KOPT-K1 (cell line): ENCODE results near the gene DPP3.
"Not testable (repeated sequence)": the region's sequence is repeated elsewhere in the genome, so short reads cannot be mapped to it uniquely, and the experiment has no call there.

ENCODE experiments used
- H3K27ac ChIP-seq: fragments of 200-600 bp; sonication (generic); 2 replicates; pipeline ENCODE4 v1.5.1; 2016; ENCODE audit warnings: antibody characterized with exemption, mild to moderate bottlenecking, low read depth, low read length; ENCODE audit not compliant: poor library complexity, severe bottlenecking
- H3K36me3 ChIP-seq: fragments of 200-600 bp; sonication (generic); 2 replicates; pipeline ENCODE4 v1.5.1; 2017; ENCODE audit warnings: antibody characterized with exemption, mild to moderate bottlenecking, low read length, moderate library complexity; ENCODE audit not compliant: insufficient read depth
- H3K9me3 ChIP-seq: fragments of 200-600 bp; sonication (generic); 2 replicates; pipeline ENCODE4 v1.5.1; 2017; ENCODE audit warnings: antibody characterized with exemption, low read length, mild to moderate bottlenecking; ENCODE audit not compliant: insufficient read depth, poor library complexity, severe bottlenecking

Gene DPP3

DNA sequence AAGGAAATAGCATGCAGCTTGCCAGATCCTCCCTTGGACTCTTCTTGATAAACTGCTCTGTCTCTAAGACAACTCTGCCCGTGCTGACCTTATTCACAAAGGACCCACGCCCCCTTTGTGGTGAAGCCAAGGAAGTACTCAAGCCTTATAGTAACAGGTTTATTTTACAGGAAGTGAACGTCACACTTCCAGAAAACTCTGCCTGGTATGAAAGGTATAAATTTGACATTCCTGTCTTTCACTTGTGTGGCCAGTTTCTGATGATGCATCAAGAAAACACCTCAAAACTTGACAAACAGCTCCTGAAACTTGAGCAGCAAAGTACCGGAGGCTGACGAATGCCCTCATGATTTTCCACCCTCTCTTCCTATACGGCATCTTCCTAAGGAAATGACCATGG is 26.0 kb upstream of the DPP3 start:
- no peaks in the 10 kb centered on the region for H3K36me3 ChIP-seq
- no peak overlapping the region for H3K27ac ChIP-seq
- H3K9me3 ChIP-seq = peaks cover 4% of the 10 kb centered on the region

DNA sequence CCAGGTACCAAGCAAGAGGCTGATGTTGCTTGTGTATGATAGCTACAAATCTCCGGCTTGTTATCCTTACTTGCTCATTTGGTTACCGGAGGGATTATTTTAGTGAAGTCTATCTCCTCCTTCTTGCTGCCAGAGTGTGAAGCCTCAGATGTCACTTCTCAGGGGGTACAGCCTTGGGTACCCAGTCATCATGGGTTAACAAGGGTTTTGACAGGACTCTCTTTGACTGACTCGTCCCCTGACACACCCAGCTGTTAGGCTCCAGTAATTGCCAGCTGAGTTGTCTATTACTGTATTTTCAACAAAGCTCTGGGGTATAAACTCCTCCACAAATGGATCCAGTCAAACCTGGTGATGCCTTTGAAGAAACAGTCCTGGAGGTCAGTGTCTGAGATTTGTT is 25.4 kb upstream of the DPP3 start:
- no peak overlapping the region for H3K27ac ChIP-seq
- peaks cover 4% of the 10 kb centered on the region for H3K9me3 ChIP-seq
- H3K36me3 ChIP-seq = no peaks in the 10 kb centered on the region

DNA sequence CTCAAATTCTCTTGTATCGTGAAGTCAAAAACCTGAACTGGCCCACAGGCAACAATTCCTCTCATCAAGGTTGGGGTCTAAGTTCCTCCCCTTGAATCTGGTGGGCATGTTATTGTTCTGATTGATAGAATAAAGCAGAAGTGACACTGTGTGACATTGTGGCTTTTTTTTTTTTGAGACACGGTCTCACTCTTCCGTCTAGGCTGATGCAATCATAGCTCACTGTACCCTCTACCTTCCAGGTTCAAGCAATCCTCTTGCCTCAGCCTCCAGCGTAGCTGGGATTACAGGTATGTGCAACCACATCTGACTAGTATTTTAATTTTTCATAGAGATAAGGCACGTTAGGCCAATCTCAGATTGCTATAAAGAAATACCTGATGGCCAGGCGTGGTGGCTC is 22.4 kb upstream of the DPP3 start:
- Histone ChIP-seq H3K9me3 (peaks cover 5% of the 10 kb centered on the region), H3K36me3 (no peaks in the 10 kb centered on the region), H3K27ac (no peak overlapping the region)

DNA sequence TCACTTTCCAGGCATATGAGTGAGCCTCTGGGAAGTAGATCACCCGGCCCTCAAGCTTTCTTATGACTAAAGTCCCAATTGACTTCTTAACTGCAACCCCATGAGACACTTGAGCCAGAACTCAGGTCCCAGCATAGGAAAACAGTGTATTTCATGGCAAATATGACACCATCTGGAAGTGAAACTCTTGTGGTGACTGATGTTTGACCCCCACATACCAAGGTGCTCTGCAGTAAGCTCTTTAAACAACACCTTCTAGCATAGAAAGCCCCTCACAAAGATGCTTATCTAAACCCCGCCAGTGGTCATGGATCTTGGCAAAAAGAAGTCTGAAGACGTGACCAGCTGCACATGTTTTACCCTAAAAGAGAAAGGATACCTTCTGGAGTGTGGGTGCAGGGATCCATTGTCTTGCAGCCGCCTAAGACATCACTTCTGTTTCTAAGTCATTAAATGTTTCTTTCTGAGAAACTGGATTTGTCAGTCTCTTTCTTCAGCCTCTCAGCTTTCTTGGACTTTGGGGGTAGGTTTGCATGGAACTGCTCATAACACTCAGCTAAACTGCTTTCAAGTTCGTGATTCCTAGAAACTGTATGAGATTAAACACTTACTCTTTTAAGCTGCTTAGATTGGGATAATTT is 21.0 kb upstream of the DPP3 start:
- Histone ChIP-seq H3K36me3 (no peaks in the 10 kb centered on the region), H3K27ac (no peak overlapping the region), H3K9me3 (peaks cover 12% of the 10 kb centered on the region)

DNA sequence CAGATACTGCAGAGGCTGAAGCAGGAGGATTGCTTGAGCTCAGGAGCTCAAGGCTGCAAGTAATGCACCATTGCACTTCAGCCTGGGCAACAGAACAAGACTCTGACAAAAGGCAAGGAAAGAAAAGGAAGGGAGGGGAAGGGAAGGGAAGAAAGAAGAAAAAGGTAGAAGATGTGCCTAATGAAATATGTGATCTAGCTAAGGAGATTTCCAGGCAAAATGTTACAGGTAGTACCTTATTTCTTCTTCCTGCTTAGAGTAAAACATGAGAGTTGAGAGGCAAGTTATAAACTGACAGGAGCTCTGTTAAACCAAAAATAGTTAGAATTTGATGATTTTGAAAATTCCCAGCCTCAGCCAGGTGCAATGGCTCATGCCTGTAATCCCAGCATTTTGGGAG is 18.2 kb upstream of the DPP3 start:
- Histone ChIP-seq H3K9me3 (peaks cover 12% of the 10 kb centered on the region), H3K36me3 (no peaks in the 10 kb centered on the region), H3K27ac (no peak overlapping the region)

DNA sequence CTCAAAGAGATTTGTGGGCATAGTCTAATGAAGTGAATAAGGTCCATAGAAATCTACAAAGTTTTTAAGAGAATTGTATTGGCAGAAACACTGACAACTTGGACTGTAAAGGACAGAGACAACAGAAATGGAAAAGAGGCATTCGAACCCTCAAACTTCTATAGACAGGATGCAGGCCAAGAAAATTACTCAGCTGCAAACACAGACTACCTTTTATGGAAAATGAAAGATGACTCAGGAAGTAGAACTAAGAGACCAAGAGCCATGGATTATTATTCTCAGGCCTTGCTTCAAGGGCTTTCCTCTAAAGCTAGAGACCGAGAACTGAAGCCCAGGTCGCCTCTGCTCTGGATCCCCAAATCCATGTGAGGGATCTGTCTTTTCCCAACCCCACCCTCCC is 17.3 kb upstream of the DPP3 start:
- H3K27ac ChIP-seq = no peak overlapping the region
- H3K9me3 ChIP-seq = peaks cover 12% of the 10 kb centered on the region
- no peaks in the 10 kb centered on the region for H3K36me3 ChIP-seq

DNA sequence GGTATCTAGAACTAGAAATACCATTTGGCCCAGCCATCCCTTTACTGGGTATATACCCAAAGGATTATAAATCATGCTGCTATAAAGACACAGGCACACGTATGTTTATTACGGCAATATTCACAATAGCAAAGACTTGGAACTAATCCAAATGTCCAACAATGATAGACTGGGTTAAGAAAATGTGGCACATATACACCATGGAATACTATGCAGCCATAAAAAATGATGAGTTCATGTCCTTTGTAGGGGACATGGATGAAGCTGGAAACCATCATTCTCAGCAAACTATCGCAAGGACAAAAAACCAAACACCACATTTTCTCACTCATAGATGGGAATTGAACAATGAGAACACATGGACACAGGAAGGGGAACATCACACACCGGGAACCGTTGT is 16.1 kb upstream of the DPP3 start:
- peaks cover 12% of the 10 kb centered on the region for H3K9me3 ChIP-seq
- H3K36me3 ChIP-seq, H3K27ac ChIP-seq: not testable (repeated sequence)

DNA sequence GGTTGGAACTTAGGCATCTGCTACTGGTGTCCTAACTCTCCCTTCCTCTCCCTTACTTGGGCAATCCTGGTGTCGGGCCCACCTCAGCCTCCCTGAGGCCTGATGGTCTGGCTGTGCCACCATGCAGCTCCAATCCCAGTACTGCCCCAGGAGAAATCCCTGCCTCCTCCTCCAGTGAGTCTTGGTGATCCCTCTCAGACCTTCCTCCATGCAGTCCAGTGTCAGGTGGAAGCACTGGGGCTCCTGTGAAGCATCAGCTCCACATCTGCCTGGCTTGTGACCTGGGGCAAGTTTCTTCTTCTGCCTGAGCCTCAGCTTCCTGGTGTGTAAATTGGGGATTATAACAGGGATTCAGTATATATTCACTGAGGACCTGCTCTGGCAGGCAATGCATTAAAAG is 15.3 kb upstream of the DPP3 start:
- no peak overlapping the region for H3K27ac ChIP-seq

DNA sequence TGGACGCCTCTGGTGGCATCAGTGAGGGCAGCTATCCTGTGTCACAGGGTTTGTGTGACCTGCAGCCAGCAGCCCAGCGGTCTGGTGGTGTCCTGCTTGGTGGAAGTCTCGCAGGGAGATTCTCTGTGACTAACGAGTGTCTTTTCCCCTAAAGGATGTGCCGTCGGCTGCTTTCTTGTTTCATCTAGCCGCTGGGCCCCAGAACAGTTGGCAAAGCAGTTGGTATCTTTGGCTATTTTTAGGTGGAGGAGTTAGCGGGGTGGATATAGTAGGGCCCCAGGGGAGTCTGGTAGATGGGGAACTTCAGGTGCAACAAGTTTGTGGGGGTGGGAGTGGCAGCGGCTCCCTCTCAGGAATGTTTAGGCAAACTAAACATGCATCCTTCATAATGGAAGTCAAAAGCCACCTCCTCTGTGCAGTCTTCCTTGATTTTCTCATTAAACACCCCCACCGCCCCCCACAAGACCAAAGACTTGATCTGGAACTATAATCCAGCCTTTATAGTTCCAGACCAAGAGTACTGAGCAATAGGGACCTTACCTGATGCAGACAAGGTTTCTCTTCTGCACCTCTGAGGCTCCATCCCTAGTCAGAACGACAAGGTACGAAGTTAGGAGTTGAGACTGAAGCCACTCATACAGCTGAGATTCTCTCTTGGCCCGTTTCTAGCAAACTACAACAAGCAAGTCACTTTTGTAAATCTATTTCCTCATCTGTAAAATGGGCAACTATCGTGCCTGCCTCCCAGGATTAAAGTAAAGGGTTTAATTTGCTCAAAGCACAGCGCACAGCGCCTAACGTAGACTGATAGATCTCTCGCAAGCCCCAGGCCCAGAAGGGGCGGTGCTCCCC is 14.6 kb upstream of the DPP3 start:
- peaks cover 12% of the 10 kb centered on the region for H3K9me3 ChIP-seq
- no peaks in the 10 kb centered on the region for H3K36me3 ChIP-seq
- H3K27ac ChIP-seq = no peak overlapping the region

More for the DNA sequence above, 15.3 kb upstream of the DPP3 start:
- peaks cover 12% of the 10 kb centered on the region for H3K9me3 ChIP-seq
- no peaks in the 10 kb centered on the region for H3K36me3 ChIP-seq

DNA sequence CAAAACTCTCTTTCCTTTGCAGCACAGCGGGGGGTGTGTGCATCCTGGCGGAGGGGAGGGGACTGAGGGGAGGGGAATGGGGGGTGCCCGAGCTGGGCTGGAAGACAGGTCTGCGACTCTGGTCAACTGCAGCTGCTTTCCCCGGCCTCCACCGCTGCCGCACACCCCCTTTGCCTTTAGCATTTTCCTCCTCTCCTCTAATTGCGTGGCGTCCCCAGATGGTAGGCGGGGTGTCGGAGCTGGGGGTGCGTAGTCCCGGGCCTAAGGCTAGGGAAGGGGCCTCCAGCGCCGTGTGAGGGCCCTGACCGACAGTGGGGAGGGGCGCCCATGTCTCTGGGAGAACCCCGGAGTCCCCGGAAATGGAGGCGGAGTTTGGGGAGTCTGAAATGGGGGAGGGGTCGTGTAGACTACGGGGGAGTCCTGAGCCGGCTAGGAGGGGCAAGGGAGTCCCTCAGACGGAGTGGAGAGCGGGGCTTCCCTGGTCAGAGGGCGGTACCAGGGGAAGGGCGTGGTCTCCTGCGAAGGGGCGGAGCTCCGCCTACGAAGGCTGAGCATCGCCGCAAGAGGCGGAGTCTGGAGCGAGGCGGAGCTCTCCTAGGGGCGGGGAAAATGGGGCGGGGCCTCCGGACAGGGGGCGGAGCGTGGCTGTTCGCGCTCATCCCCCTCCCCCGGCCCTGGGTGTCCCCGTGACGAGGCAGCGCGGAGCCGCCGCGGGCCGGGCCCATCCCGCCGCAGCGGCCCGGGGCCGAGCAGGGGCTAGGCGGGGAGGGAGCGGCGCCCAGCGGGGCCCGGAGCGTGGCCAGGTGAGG is 13.8 kb upstream of the DPP3 start, which contains the start of gene PELI3:
TSS of gene PELI3 (plus strand) at position 681 of the 809 bp plus-strand sequence. CDS start 1,224 bp downstream, outside the sequence.
- Histone ChIP-seq H3K36me3 (no peaks in the 10 kb centered on the region), H3K9me3 (peaks cover 9% of the 10 kb centered on the region), H3K27ac (peak within 1 kb of the TSS; percentile 27)

DNA sequence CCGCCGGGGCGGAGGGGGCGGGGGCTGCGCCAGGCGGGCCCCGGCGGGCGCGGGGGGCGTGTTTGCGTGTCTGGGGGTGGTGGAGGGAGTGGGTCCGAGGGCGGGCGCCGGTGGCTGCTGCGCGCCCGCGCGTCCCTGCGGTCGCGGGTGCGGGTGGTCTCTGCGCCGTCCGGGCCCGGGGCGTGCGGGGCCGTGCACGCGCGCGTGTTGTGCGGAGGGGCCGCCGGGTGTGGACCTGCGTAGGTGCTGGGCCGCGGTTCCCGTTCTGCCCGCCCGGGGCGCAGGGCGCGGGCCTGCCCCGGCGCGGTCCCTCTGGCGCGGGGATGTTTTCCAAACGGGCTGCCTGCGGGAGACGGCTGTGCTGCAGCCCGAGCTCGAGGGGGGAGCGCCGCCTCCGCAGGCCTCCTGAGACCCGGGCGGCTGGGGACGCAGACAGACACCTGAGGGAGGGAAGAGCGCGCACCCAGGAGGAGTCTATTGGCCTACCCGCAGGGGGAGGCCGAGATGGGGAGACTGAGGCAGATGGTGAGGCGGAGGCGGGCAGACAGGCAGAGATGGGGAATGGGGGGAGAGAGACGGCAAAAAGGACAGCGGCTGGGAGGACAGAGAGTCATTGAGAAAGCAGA is 13.1 kb upstream of the DPP3 start:
- Histone ChIP-seq H3K36me3 (no peaks in the 10 kb centered on the region), H3K27ac (peak overlapping the region; percentile 26), H3K9me3 (peaks cover 9% of the 10 kb centered on the region)

DNA sequence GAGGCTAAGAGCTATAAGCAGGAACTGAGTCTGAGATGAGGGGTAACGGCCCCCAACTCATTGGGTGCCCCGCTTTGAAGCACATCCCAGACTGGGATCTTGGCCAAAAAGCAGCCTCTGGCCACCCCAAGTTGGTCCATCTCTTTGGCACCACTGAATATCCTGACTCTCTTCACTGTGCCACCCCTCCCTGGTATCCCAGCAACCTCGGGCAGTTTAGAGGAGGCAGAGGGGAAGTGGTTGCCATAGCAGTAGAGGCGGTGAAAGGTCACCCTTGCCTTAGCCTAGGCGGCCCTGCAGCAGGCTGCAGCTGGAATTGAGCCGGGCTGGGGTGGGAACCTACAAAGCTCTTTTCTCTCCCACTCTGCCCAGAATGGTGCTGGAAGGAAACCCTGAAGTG is 12.5 kb upstream of the DPP3 start:
- H3K36me3 ChIP-seq = no peaks in the 10 kb centered on the region
- H3K9me3 ChIP-seq = peaks cover 7% of the 10 kb centered on the region
- H3K27ac ChIP-seq = no peak overlapping the region

DNA sequence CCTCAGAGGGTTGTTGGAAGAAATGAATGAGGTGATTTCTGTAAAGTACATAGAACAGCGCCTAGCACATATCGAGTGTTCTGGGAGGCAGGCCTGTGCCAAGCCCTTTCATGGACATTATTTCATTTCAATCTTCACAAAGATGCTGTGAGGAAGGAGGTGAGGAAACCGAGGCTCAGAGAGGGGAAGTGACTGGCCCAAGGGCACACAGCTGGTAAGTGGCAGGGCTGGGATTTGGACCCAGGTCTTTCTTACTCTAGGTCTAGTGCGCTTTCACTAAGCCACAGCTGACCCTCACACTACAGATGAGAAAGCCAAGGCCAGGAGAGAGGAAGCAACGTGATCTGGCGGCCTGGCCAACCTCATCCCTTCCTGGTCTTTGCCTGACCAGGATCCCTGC is 11.5 kb upstream of the DPP3 start:
- H3K27ac ChIP-seq = no peak overlapping the region
- no peaks in the 10 kb centered on the region for H3K36me3 ChIP-seq
- peaks cover under 1% of the 10 kb centered on the region for H3K9me3 ChIP-seq

DNA sequence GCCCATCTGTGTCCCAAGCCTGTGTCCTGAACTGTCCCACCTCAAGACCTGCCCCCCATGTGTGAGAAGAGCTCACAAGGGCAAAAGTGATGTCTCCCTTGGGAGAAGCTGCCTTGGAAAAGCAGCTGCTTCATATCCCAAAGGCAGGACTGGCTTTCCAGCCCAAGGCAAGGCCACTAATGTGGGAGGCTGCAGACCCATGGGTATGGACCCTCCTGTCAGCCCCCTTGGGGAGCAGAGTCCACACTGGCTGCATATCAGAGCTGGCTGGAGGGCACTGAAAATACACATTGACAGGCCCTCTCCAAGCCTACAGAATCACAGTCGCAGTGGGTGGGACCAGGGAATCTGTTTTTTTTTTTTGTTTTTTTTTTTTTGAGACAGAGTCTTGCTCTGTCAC is 10.8 kb upstream of the DPP3 start:
- H3K27ac ChIP-seq = no peak overlapping the region
- H3K9me3 ChIP-seq = no peaks in the 10 kb centered on the region
- no peaks in the 10 kb centered on the region for H3K36me3 ChIP-seq

DNA sequence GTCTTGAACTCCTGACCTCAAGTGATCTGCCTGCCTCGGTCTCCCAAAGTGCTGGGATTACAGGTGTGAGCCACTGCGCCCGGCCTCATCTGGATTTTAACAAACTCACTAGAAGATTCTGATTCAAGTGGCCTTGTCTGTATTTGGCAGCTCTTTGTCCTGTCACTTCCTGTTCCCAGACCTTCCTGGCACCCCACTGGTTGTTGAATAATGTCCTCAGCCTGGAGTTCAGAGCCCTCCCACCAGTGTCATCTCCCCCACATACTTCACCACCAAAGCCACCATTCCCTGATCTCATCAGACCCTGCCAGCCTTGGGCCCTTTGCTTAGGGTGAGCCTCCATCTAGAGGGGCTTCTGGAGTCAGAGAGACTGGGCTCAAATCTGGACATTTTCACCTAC is 10.2 kb upstream of the DPP3 start:
- Histone ChIP-seq H3K36me3 (no peaks in the 10 kb centered on the region), H3K9me3 (no peaks in the 10 kb centered on the region), H3K27ac (no peak overlapping the region)
